Measurements from ENCODE around the gene ZMYM4. TPM values are rescaled to one million over a fixed set of nuclear protein-coding genes. Genes with fewer than 3 reads are reported as not detected.

ZMYM4 gene
- total and polyA plus RNA-seq, 11 donors = 8.0 to 44.3 (median 32.2) TPM

- no peaks in the 10 kb centered on the region for H3K4me1 ChIP-seq
- no peak for TF ChIP-seq POLR2A (IDR thresholded peaks at IDR 0.05)
- TF ChIP-seq CTCF (IDR thresholded peaks at IDR 0.05) = no peak
- 48 to 61% (median 53%) methylated on average over 1 of the region's 1 CpG for WGBS, 4 donors
- H3K27me3 ChIP-seq = no peaks in the 10 kb centered on the region
- no peak for ATAC-seq
- no peak overlapping the region for H3K4me3 ChIP-seq
- no peak overlapping the region for H3K27ac ChIP-seq
- no peak for DNase-seq
- intact Hi-C loops (cut with DNase I) = no loop called here
- no peaks in the 10 kb centered on the region for H3K9me3 ChIP-seq
- no peaks in the 10 kb centered on the region for H3K36me3 ChIP-seq
Observed at GRCh38 chr1:35243691-35244090, 24.8 kb upstream of the ZMYM4 start.

GRCh38 chr1:35247256-35247655 is 21.3 kb upstream of the ZMYM4 start:
- H3K4me1 ChIP-seq = no peaks in the 10 kb centered on the region
- no peak for ATAC-seq
- WGBS, 4 donors = 82 to 95% (median 93%) methylated on average over 5 of the region's 5 CpGs
- no peak overlapping the region for H3K27ac ChIP-seq
- intact Hi-C loops (cut with DNase I) = no loop called here
- no peak overlapping the region for H3K4me3 ChIP-seq
- H3K9me3 ChIP-seq = no peaks in the 10 kb centered on the region
- no peak for DNase-seq
- TF ChIP-seq POLR2A (IDR thresholded peaks at IDR 0.05) = no peak
- TF ChIP-seq CTCF (IDR thresholded peaks at IDR 0.05) = no peak
- H3K36me3 ChIP-seq = no peaks in the 10 kb centered on the region
- no peaks in the 10 kb centered on the region for H3K27me3 ChIP-seq

- no peak overlapping the region for H3K27ac ChIP-seq
- no peaks in the 10 kb centered on the region for H3K27me3 ChIP-seq
- intact Hi-C loops (cut with DNase I) = no loop called here
- no peak overlapping the region for H3K4me3 ChIP-seq
- no peaks in the 10 kb centered on the region for H3K36me3 ChIP-seq
- ATAC-seq (no peak), DNase-seq (no peak)
- no peaks in the 10 kb centered on the region for H3K4me1 ChIP-seq
- 91 to 95% (median 94%) methylated on average over 2 of the region's 2 CpGs for WGBS, 4 donors
- no peaks in the 10 kb centered on the region for H3K9me3 ChIP-seq
- TF ChIP-seq CTCF (IDR thresholded peaks at IDR 0.05) = no peak
- TF ChIP-seq POLR2A (IDR thresholded peaks at IDR 0.05) = no peak
Observed at GRCh38 chr1:35253941-35254340, 14.6 kb upstream of the ZMYM4 start.

- Histone ChIP-seq H3K27ac (no peak overlapping the region), H3K4me3 (no peak overlapping the region), H3K9me3 (no peaks in the 10 kb centered on the region), H3K4me1 (no peaks in the 10 kb centered on the region), H3K27me3 (no peaks in the 10 kb centered on the region), H3K36me3 (no peaks in the 10 kb centered on the region)
- intact Hi-C loops (cut with DNase I) = no loop called here
- 86 to 88% (median 87%) methylated on average over 4 of the region's 4 CpGs for WGBS, 4 donors
- ATAC-seq (no peak), DNase-seq (no peak)
- TF ChIP-seq POLR2A (IDR thresholded peaks at IDR 0.05) (no peak), CTCF (IDR thresholded peaks at IDR 0.05) (no peak)
Observed at GRCh38 chr1:35255276-35255675, 13.2 kb upstream of the ZMYM4 start.
